Testis (tissue), 3 donors: ENCODE measurements around the gene A1BG. TPM values are rescaled to one million over a fixed set of nuclear protein-coding genes. Genes with fewer than 3 reads are reported as not detected.
A peak's percentile ranks its signal among the peaks of the same experiment; 100 is the strongest.

Experiments
- DNase-seq: peaks from one replicate; pipeline ENCODE4 v3.0.0-alpha.2; 2019
- H3K27ac ChIP-seq, 2 donors: fragments of 200-600 bp; sonication (generic); one replicate each; pipeline ENCODE4 v1.5.1; 2019
- H3K27me3 ChIP-seq: fragments of 200-600 bp; sonication (generic); one replicate; pipeline ENCODE4 v1.5.1; 2019
- H3K36me3 ChIP-seq: fragments of 200-600 bp; sonication (generic); one replicate; pipeline ENCODE4 v1.5.1; 2017; ENCODE audit warnings: low read depth; ENCODE audit errors: missing control alignments
- H3K4me1 ChIP-seq: fragments of 200-600 bp; sonication (generic); one replicate; pipeline ENCODE4 v1.5.1; 2019
- H3K4me3 ChIP-seq, 2 donors: fragments of 200-600 bp; sonication (generic); one replicate each; pipeline ENCODE4 v1.5.1; 2017 to 2019
- H3K9me3 ChIP-seq: fragments of 200-600 bp; sonication (generic); one replicate; pipeline ENCODE4 v1.5.1; 2017
- POLR2A ChIP-seq: fragments of 450-650 bp; IDR thresholded peaks from one replicate; pipeline ENCODE4 v1.6.1; 2017; ENCODE audit warnings: antibody characterized with exemption, mild to moderate bottlenecking, moderate library complexity
- WGBS, 2 donors: methylation state at CpG; one replicate each; pipeline ENCODE4 v1.1.5; 2018; 5-methylcytosine and 5-hydroxymethylcytosine counted together
- intact Hi-C: fragments of 100-400 bp; cut with DNase I; formaldehyde crosslinking; loops from one replicate; pipeline ENCODE4 v1.15.1; 2023; ENCODE audit warnings: low total_unique reads
- polyA plus RNA-seq: library from polyadenylated mRNA; stranded (reverse); fragments of 350-450 nt; fragmentation: Illumina TruSeq; extraction: RNeasy Lipid Tissue Mini Kit (QIAGEN cat#74804); gene quantifications from one replicate; pipeline ENCODE4 v1.2.3, GENCODE V29; 2014; ENCODE audit warnings: low read depth, low replicate concordance; ENCODE audit not compliant: insufficient read depth
- total RNA-seq, 2 donors: library from RNA; depleted of rRNA; stranded (reverse); fragments of >200 nt; gene quantifications; one replicate each; pipeline ENCODE4 v1.2.3, GENCODE V29; 2016
- TF ChIP-seq, protein P1 (sequence below), 3 experiments: fragments of 450-650 bp in 2 of 3; fragments of 200-600 bp in 1 of 3; sonication (generic) in 1 of 3; IDR thresholded peaks; one replicate each; pipeline ENCODE4 v1.5.1; 2016 to 2019; ENCODE audit warnings: antibody characterized with exemption in 3 of 3, mild to moderate bottlenecking in 2 of 3, moderate library complexity in 1 of 3

The A1BG gene
- total and polyA plus RNA-seq, 3 donors from 2014 or later = 3.5 to 13.1 (median 4.5) TPM

DNA sequence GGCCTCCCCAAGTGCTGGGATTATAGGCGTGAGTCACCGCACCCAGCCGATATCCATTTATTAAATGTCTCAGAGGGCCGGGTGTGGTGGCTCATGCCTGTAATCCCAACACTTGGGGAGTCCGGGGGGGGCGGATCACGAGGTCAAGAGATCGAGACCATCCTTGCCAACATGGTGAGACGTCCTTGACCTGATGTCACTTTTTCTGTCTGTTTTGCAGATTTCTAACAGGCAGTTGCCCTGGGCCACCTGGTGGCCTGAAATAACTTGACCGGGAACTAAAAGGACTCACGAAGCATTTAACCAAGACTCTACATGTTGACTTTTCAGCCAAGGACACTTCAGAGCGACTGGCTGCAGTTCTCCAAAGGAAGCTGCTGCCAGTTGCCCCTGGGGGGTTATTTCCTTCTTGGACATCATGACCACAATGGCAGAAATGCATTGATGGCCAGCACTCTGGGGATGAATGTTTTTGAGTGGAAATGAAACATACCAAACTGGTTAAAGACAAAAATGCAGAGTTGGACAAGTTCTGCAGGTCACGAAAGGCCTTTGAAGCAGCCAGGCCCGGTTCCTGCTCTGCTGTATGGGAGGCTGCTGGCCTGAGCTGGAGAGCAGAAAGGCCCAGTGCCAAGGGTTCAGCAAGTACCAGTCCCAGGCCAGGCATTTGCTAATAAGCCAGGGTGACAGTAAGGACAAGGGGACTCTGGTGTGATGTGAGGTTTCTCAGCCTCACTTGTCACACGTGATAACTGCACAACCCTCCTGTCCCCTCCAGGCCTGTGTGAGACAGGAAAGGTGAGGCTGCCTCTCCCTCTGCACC lies 19.2 kb upstream of the A1BG start:
- no peaks in the 10 kb centered on the region for H3K36me3 ChIP-seq
- H3K4me3 ChIP-seq = no peak overlapping the region
- H3K27me3 ChIP-seq = no peaks in the 10 kb centered on the region
- peaks cover 7% of the 10 kb centered on the region for H3K4me1 ChIP-seq
- TF ChIP-seq, protein P1, sequence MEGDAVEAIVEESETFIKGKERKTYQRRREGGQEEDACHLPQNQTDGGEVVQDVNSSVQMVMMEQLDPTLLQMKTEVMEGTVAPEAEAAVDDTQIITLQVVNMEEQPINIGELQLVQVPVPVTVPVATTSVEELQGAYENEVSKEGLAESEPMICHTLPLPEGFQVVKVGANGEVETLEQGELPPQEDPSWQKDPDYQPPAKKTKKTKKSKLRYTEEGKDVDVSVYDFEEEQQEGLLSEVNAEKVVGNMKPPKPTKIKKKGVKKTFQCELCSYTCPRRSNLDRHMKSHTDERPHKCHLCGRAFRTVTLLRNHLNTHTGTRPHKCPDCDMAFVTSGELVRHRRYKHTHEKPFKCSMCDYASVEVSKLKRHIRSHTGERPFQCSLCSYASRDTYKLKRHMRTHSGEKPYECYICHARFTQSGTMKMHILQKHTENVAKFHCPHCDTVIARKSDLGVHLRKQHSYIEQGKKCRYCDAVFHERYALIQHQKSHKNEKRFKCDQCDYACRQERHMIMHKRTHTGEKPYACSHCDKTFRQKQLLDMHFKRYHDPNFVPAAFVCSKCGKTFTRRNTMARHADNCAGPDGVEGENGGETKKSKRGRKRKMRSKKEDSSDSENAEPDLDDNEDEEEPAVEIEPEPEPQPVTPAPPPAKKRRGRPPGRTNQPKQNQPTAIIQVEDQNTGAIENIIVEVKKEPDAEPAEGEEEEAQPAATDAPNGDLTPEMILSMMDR (IDR thresholded peaks at IDR 0.05) = peak in 1 of 3 experiments; percentile 31
- no peak for TF ChIP-seq POLR2A
- H3K27ac ChIP-seq = no peak overlapping the region
- WGBS, 2 donors = 55 to 64% methylated on average over 14 to 15 of the region's 15 CpGs
- no peaks in the 10 kb centered on the region for H3K9me3 ChIP-seq
- intact Hi-C loops = no loop called here
- DNase-seq = peak; percentile 48

DNA sequence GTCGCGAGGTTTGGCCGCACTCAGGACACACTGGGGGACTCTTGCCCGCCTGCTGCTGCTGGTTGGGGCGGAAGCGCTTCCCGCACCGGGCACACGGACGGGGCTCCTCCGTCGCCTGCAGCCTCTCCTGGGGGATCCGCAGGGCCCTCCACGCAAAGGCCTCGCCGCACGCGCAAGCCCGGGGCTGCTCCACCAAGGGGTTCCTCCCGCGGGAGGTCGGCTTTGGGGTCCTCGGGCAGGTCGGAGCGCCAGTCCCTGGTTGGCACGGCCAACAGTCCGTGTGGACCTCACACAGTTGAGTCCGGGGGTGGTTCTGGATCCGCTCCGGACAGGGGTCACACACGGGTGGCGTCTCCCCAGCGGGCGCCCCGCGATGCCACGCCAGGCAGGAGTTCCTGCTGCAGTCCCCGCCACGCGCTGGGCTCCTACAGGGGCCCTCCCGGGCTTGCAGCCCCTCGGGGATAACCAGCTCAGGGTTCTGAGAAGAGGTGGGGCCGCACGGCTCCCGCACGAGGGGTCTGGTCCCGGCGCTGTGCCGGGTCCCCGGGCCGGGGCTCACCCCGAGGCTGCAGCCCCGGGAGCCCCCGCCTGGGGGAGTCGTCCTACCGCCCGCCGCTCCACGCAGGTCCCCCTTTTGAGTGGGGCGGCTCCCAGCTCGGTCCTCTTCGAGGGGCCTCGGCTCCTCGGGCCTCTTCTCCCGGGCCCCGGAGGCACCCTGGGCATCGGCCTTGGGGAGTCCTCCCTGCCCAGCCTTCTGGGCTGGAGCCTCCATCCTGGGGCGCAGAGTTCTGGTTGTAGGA lies 15.5 kb upstream of the A1BG start:
- Histone ChIP-seq H3K27me3 (no peaks in the 10 kb centered on the region), H3K36me3 (no peaks in the 10 kb centered on the region), H3K27ac (no peak overlapping the region), H3K4me3 (peak overlapping the region; percentile 21 to 48), H3K9me3 (no peaks in the 10 kb centered on the region), H3K4me1 (peaks cover 7% of the 10 kb centered on the region)
- 60 to 81% methylated on average over 37 to 68 of the region's 68 CpGs for WGBS, 2 donors
- no peak for TF ChIP-seq POLR2A
- TF ChIP-seq, protein P1 (IDR thresholded peaks at IDR 0.05) = no peak
- DNase-seq = no peak
- intact Hi-C loops = no loop called here

DNA sequence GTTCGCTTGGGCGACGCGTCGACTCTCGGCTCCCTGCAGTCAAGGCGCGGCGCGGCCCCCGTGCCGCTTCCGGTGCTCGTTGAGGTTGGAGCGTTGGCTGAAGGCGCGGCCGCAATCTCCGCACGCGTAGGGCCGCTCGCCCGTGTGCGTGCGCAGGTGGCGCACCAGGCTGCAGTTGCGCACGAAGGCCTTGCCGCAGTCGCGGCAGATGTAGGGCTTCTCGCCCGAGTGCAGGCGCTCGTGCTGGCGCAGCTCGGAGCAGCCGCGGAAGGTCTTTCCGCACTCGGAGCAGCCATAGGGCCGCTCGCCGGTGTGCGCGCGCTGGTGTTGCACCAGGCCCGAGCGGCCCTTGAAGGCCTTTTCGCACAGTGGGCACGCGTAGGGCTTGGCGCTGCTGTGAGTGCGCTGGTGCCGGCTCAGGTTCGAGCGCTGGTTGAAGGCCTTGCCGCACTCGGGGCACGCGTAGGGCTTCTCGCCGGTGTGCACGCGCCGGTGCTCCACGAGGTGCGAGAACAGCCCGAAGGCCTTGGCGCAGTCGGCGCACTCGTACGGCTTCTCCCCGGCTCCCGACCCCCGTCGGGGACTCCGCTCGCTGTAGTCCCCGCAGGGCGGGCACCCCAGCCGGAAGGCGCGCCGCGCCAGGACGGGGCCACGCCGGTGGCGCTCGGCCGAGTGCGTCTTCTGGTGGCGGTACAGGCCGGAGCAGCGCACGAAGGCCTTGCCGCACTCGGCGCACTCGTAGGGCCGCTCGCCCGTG lies 14.6 kb upstream of the A1BG start:
- H3K27me3 ChIP-seq = no peaks in the 10 kb centered on the region
- 63 to 68% methylated on average over 44 to 88 of the region's 106 CpGs for WGBS, 2 donors
- H3K4me1 ChIP-seq = peaks cover 6% of the 10 kb centered on the region
- intact Hi-C loops = no loop called here
- TF ChIP-seq, protein P1 (IDR thresholded peaks at IDR 0.05) = no peak
- no peak for TF ChIP-seq POLR2A
- H3K9me3 ChIP-seq = no peaks in the 10 kb centered on the region
- H3K36me3 ChIP-seq = no peaks in the 10 kb centered on the region
- peak; percentile 37 for DNase-seq
- peak overlapping the region; percentile 21 to 48 for H3K4me3 ChIP-seq
- peak overlapping the region in 1 of 2 donors; percentile 16 for H3K27ac ChIP-seq

DNA sequence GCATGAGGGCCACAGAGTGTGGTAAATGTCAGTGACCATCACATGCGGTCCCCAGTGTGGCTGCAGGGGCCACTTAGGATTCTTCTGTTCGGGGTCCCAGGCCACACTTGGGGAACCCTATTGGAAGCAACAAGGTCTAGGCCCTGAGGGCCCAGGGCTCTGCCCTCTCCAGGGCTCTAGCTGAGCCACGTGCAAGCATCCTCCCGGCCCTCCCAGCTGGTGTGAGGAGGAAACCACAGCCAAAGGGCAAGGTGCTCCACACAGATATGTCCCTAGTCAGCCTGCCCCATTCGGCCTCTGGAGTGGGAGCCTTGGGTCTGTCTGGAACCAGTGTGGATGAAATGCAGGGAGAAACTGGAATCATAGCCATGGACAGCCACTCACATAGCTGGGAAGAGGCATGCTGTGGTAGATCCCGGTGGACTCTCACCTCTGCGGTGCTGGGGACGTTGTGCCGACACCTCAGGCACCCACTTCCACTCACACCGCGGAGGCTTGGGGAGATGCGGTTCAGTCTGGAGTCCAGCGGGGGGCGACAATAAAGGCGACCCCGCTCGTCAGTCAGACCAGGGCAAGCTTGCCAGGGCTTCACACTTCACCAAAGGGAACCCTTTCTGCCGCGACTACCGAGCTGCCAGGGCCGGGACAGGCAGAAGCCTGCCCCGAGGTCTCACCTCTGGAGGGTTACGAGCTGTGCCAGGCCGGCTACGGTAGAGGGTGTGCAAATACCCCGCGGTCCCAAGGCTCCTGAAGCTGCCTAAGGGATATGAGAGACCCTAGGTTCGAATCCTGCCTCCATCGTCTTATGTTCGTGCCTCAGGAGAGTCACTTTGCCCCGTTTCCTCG lies 13.5 kb upstream of the A1BG start:
- Histone ChIP-seq H3K9me3 (no peaks in the 10 kb centered on the region), H3K27me3 (no peaks in the 10 kb centered on the region), H3K36me3 (no peaks in the 10 kb centered on the region), H3K4me1 (no peaks in the 10 kb centered on the region), H3K27ac (peak overlapping the region in 1 of 2 donors; percentile 16), H3K4me3 (peak overlapping the region in 1 of 2 donors; percentile 48)
- WGBS, 2 donors = 77 to 83% methylated on average over 19 to 32 of the region's 32 CpGs
- no peak for DNase-seq
- no peak for TF ChIP-seq POLR2A
- TF ChIP-seq, protein P1 (IDR thresholded peaks at IDR 0.05) = no peak
- intact Hi-C loops = no loop called here
